Common myeloid progenitor, CD34-positive (primary cell): ENCODE data around the gene RASSF6.

ENCODE experiments used
- CTCF ChIA-PET: fragments of 350-600 bp; sonication (Branson Sonifier 250); formaldehyde crosslinking; loops from one replicate; lab custom pipeline; 2021; ENCODE audit warnings: antibody characterized with exemption; lab: Charles Lee
- POLR2A ChIA-PET: fragments of 350-600 bp; sonication (Branson Sonifier 250); formaldehyde crosslinking; loops from one replicate; lab custom pipeline; 2021; ENCODE audit warnings: antibody characterized with exemption; lab: Charles Lee
- DNase-seq, 3 donors: peaks; one replicate each; pipeline versions ENCODE4 v3.0.0 to v3.0.0-alpha.2; 2013
- H3K27ac ChIP-seq, 2 experiments: 1 replicate in 1 of 2; 2 replicates in 1 of 2; pipeline ENCODE4 v1.7.0; 2013; ENCODE audit warnings: inconsistent platforms in 2 of 2, low read length in 2 of 2, mild to moderate bottlenecking in 2 of 2, low read depth in 1 of 2, moderate library complexity in 1 of 2; ENCODE audit not compliant: severe bottlenecking in 2 of 2, insufficient read depth in 1 of 2, poor library complexity in 1 of 2
- H3K27me3 ChIP-seq, 5 experiments: replicated peaks in 2 of 5; 1 replicate in 3 of 5; 2 replicates in 2 of 5; pipeline versions ENCODE4 v1.6.1 to v1.7.0; 2013; ENCODE audit warnings: low read length in 4 of 5, mild to moderate bottlenecking in 2 of 5, moderate library complexity in 2 of 5, inconsistent platforms in 1 of 5; ENCODE audit not compliant: insufficient read depth in 5 of 5, control insufficient read depth in 4 of 5
- H3K36me3 ChIP-seq, 4 experiments: 1 replicate in 2 of 4; 2 replicates in 2 of 4; pipeline versions ENCODE4 v1.6.1 to v1.7.0; 2013; ENCODE audit warnings: low read length in 3 of 4, control low read depth in 1 of 4, mild to moderate bottlenecking in 1 of 4; ENCODE audit not compliant: control insufficient read depth in 4 of 4, insufficient read depth in 4 of 4
- H3K4me1 ChIP-seq, 4 experiments: 1 replicate in 3 of 4; 2 replicates in 1 of 4; pipeline versions ENCODE4 v1.6.1 to v1.7.1; 2013; ENCODE audit warnings: low read length in 3 of 4, mild to moderate bottlenecking in 3 of 4, control low read depth in 1 of 4, inconsistent platforms in 1 of 4, moderate library complexity in 1 of 4; ENCODE audit not compliant: control insufficient read depth in 4 of 4, insufficient read depth in 4 of 4; ENCODE audit errors: control extremely low read depth in 1 of 4
- H3K4me3 ChIP-seq, 7 experiments: 1 replicate in 4 of 7; 2 replicates in 3 of 7; pipeline versions ENCODE4 v1.5.1 to v1.7.0; 2013; ENCODE audit warnings: mild to moderate bottlenecking in 7 of 7, low read length in 6 of 7, moderate library complexity in 6 of 7, inconsistent platforms in 2 of 7, low read depth in 2 of 7, control low read depth in 1 of 7; ENCODE audit not compliant: insufficient read depth in 4 of 7, control insufficient read depth in 1 of 7; ENCODE audit errors: extremely low read depth in 1 of 7
- H3K9me3 ChIP-seq, 5 experiments: 1 replicate in 4 of 5; 2 replicates in 1 of 5; pipeline versions ENCODE4 v1.6.1 to v1.7.1; 2013; ENCODE audit warnings: low read length in 4 of 5, mild to moderate bottlenecking in 2 of 5, inconsistent platforms in 1 of 5, low read depth in 1 of 5, moderate library complexity in 1 of 5; ENCODE audit not compliant: control insufficient read depth in 4 of 5, insufficient read depth in 2 of 5; ENCODE audit errors: control extremely low read depth in 1 of 5
- WGBS: methylation state at CpG from one replicate; pipeline ENCODE4 v1.1.5; 2013; ENCODE audit not compliant: insufficient coverage; 5-methylcytosine and 5-hydroxymethylcytosine counted together

Gene RASSF6

GRCh38 chr4:73528171-73528570, 92.1 kb downstream of the RASSF6 start:
- CTCF ChIA-PET: no interaction called here
- POLR2A ChIA-PET: no interaction called here
- Histone ChIP-seq H3K27me3 (no peaks in the 10 kb centered on the region), H3K27ac (no peak overlapping the region), H3K36me3 (no peaks in the 10 kb centered on the region), H3K4me1 (no peaks in the 10 kb centered on the region), H3K9me3 (no peaks in the 10 kb centered on the region), H3K4me3 (no peak overlapping the region)
- no peak for DNase-seq
- WGBS: 100% methylated on average over 2 of the region's 2 CpGs

GRCh38 chr4:73527196-73527595, 93.0 kb downstream of the RASSF6 start:
- ChIA-PET POLR2A (no interaction called here), CTCF (interaction anchor here (0.6 kb wide), 1 partner anchor 1149 kb away, joined by 3 read pairs; no protein-coding TSS in a partner anchor)
- H3K4me3 ChIP-seq: no peak overlapping the region
- H3K4me1 ChIP-seq: no peaks in the 10 kb centered on the region
- 100% methylated on average over 1 of the region's 1 CpG for WGBS
- no peak overlapping the region for H3K27ac ChIP-seq
- no peaks in the 10 kb centered on the region for H3K27me3 ChIP-seq
- no peak for DNase-seq
- no peaks in the 10 kb centered on the region for H3K9me3 ChIP-seq
- no peaks in the 10 kb centered on the region for H3K36me3 ChIP-seq

GRCh38 chr4:73525611-73526010, 94.6 kb downstream of the RASSF6 start:
- DNase-seq: no peak
- Histone ChIP-seq H3K27ac (no peak overlapping the region), H3K9me3 (no peaks in the 10 kb centered on the region), H3K27me3 (no peaks in the 10 kb centered on the region), H3K4me1 (no peaks in the 10 kb centered on the region), H3K4me3 (no peak overlapping the region), H3K36me3 (no peaks in the 10 kb centered on the region)
- 80% methylated on average over 1 of the region's 1 CpG for WGBS
- CTCF ChIA-PET: no interaction called here
- POLR2A ChIA-PET: no interaction called here

GRCh38 chr4:73523126-73523525, 97.1 kb downstream of the RASSF6 start:
- H3K9me3 ChIP-seq: peaks cover 0 to 4% (median 0%) of the 10 kb centered on the region in 5 experiments
- no peaks in the 10 kb centered on the region for H3K4me1 ChIP-seq
- H3K27me3 ChIP-seq: no peaks in the 10 kb centered on the region
- no peak overlapping the region for H3K27ac ChIP-seq
- POLR2A ChIA-PET: no interaction called here
- H3K36me3 ChIP-seq: no peaks in the 10 kb centered on the region
- 100% methylated on average over 1 of the region's 2 CpGs for WGBS
- H3K4me3 ChIP-seq: no peak overlapping the region
- CTCF ChIA-PET: no interaction called here
- no peak for DNase-seq
